Neural progenitor cell (in vitro differentiated cells): ENCODE results near the gene CACTIN. TPM values are rescaled to one million over a fixed set of nuclear protein-coding genes. Genes with fewer than 3 reads are reported as not detected.

ENCODE experiments used
- DNase-seq: peaks from one replicate; pipeline ENCODE4 v3.0.0-alpha.2; 2016; ENCODE audit warnings: low spot score
- H2AFZ ChIP-seq: fragments of 200-600 bp; sonication (generic); replicated peaks from 2 replicates; pipeline ENCODE4 v1.6.1; 2016; ENCODE audit warnings: antibody characterized with exemption
- H3F3A ChIP-seq: fragments of 200-600 bp; sonication (generic); 2 replicates; pipeline ENCODE4 v1.6.1; 2016; ENCODE audit warnings: antibody characterized with exemption, low read depth
- H3K27ac ChIP-seq: fragments of 200-600 bp; sonication (generic); 2 replicates; pipeline ENCODE4 v1.5.1; 2016; ENCODE audit warnings: mild to moderate bottlenecking
- H3K27me3 ChIP-seq: fragments of 200-600 bp; sonication (generic); 2 replicates; pipeline ENCODE4 v1.6.1; 2016; ENCODE audit warnings: mild to moderate bottlenecking, moderate library complexity
- H3K36me3 ChIP-seq: fragments of 200-600 bp; sonication (generic); 2 replicates; pipeline ENCODE4 v1.5.1; 2016
- H3K4me1 ChIP-seq: fragments of 200-600 bp; sonication (generic); 2 replicates; pipeline ENCODE4 v1.6.1; 2016; ENCODE audit warnings: mixed run types
- H3K4me2 ChIP-seq: fragments of 200-600 bp; sonication (generic); 2 replicates; pipeline ENCODE4 v1.6.1; 2016
- H3K4me3 ChIP-seq: fragments of 200-600 bp; sonication (generic); 2 replicates; pipeline ENCODE4 v1.5.1; 2016
- H3K79me2 ChIP-seq: fragments of 200-600 bp; sonication (generic); 2 replicates; pipeline ENCODE4 v1.6.1; 2016; ENCODE audit warnings: low read depth
- H3K9ac ChIP-seq: fragments of 200-600 bp; sonication (generic); 2 replicates; pipeline ENCODE4 v1.6.1; 2016
- H3K9me3 ChIP-seq: fragments of 200-600 bp; sonication (generic); 2 replicates; pipeline ENCODE4 v1.5.1; 2016; ENCODE audit warnings: low read depth
- H4K20me1 ChIP-seq: fragments of 200-600 bp; sonication (generic); 2 replicates; pipeline ENCODE4 v1.6.1; 2016; ENCODE audit warnings: low read depth
- H3K27ac Mint-ChIP-seq: 3 replicates; pipeline ENCODE4 v1.8.0; 2021; ENCODE audit warnings: mixed read lengths
- H3K27me3 Mint-ChIP-seq: 2 replicates; pipeline ENCODE4 v1.8.0; 2022; ENCODE audit warnings: low read depth, mild to moderate bottlenecking, inconsistent platforms, moderate library complexity, mixed read lengths; ENCODE audit not compliant: insufficient read depth
- H3K36me3 Mint-ChIP-seq: 3 replicates; pipeline ENCODE4 v1.8.0; 2021; ENCODE audit warnings: mixed read lengths
- H3K4me1 Mint-ChIP-seq: 3 replicates; pipeline ENCODE4 v1.8.0; 2021; ENCODE audit warnings: mixed read lengths
- H3K4me3 Mint-ChIP-seq: 3 replicates; pipeline ENCODE4 v1.8.0; 2021; ENCODE audit warnings: mild to moderate bottlenecking, moderate library complexity, mixed read lengths
- H3K9me3 Mint-ChIP-seq: 3 replicates; pipeline ENCODE4 v1.8.0; 2020; ENCODE audit warnings: mixed read lengths
- EZH2 ChIP-seq: fragments of 200-600 bp; sonication (generic); IDR thresholded peaks from 2 replicates; pipeline ENCODE4 v1.6.1; 2017; ENCODE audit warnings: antibody characterized with exemption, mild to moderate bottlenecking, moderate library complexity
- EZH2phosphoT487 ChIP-seq: fragments of 200-600 bp; sonication (generic); IDR thresholded peaks from 2 replicates; pipeline ENCODE4 v1.6.1; 2017; ENCODE audit warnings: antibody characterized with exemption
- total RNA-seq: library from RNA; depleted of rRNA; stranded (reverse); fragments of >200 nt; gene quantifications from 2 replicates; pipeline ENCODE4 v1.2.3, GENCODE V29; 2015; ENCODE audit warnings: low replicate concordance
- TF ChIP-seq, protein P1 (sequence below): fragments of 200-600 bp; sonication (generic); IDR thresholded peaks from 2 replicates; pipeline ENCODE4 v1.5.1; 2017; ENCODE audit warnings: antibody characterized with exemption, mild to moderate bottlenecking

Gene CACTIN
- total RNA-seq, 1 donor from 2014 or later = 6.0 TPM

DNA sequence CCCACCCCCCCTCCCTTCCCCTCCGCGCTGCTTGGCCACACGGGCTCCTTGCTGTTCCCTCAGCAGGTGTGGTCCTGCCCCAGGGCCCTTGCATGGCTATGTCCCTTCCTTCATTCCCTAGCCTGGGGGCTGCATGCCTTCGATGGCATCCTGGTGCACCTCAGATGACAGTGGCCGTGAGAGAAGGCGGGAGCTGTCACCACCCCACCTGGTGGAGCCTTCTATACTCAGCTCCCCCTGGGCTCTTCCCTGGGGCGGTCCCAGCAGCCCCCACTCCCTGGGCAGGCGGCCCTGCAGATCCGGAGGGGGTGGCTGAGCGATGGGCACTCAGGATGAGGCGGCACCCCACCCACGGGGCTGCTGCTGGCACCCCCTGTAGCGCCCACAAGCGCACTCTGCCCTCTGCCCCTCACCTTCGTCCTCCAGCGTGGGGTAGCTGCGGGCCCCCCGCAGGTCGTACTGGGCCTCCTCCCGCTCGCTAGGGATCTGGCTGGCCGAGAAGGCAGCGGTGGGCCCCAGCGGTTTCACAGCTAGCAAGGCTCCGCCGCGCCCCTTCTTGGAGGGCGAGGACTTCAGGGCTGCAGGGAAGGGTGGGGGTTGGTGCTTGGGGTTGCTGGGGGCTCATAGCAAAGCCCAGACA lies 17.2 kb upstream of the CACTIN start:
- Histone ChIP-seq H3F3A (no peaks in the 10 kb centered on the region), H3K9me3 (no peaks in the 10 kb centered on the region), H3K36me3 (no peaks in the 10 kb centered on the region), H3K27ac (no peak overlapping the region), H3K27me3 (no peaks in the 10 kb centered on the region), H3K4me2 (no peak overlapping the region), H4K20me1 (peaks cover 9% of the 10 kb centered on the region), H3K79me2 (no peaks in the 10 kb centered on the region), H3K4me1 (no peaks in the 10 kb centered on the region), H3K4me3 (no peak overlapping the region), H3K9ac (no peak overlapping the region), H2AFZ (no peak overlapping the region)
- Mint-ChIP-seq H3K9me3 (no peaks in the 10 kb centered on the region), H3K4me3 (no peak overlapping the region), H3K36me3 (peaks cover 5% of the 10 kb centered on the region), H3K27ac (no peak overlapping the region), H3K4me1 (no peaks in the 10 kb centered on the region), H3K27me3 (peaks cover 2% of the 10 kb centered on the region)
- TF ChIP-seq, protein P1, sequence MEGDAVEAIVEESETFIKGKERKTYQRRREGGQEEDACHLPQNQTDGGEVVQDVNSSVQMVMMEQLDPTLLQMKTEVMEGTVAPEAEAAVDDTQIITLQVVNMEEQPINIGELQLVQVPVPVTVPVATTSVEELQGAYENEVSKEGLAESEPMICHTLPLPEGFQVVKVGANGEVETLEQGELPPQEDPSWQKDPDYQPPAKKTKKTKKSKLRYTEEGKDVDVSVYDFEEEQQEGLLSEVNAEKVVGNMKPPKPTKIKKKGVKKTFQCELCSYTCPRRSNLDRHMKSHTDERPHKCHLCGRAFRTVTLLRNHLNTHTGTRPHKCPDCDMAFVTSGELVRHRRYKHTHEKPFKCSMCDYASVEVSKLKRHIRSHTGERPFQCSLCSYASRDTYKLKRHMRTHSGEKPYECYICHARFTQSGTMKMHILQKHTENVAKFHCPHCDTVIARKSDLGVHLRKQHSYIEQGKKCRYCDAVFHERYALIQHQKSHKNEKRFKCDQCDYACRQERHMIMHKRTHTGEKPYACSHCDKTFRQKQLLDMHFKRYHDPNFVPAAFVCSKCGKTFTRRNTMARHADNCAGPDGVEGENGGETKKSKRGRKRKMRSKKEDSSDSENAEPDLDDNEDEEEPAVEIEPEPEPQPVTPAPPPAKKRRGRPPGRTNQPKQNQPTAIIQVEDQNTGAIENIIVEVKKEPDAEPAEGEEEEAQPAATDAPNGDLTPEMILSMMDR = no peak
- TF ChIP-seq EZH2 = no peak
- TF ChIP-seq EZH2phosphoT487 = no peak
- no peak for DNase-seq

DNA sequence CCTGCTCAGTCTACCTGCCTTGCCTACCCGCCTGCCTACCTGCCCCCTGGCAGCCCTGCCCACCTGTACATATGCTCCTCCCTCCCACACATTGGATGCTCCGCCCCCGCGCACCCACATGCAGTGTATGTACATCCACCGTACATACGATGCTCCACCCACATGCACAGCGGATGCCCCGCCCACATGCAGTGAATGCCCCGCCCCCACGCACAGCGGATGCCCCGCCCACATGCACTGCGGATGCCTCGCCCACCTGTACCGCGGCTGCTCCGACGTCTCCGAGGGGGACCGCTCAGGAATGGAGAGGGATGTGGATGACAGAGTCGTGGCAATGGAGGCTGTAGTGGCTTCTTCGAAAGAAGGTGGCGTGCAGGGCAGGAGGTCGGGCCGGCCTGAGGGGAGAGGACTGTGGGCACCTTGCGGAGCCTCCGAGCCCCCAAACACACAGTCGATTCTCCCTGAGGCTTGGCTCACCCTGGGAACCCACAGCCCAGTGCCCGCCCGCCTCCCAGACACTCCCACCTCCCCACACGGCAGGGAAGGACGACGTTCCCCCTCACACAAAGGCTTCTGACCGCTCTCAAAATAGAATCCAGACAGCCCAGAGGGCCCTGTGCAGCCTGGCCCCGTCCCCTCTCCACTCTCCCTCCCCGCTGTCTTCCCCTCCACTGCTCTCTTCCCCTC lies 16.5 kb upstream of the CACTIN start:
- Histone ChIP-seq H3K9ac (no peak overlapping the region), H3K27me3 (no peaks in the 10 kb centered on the region), H3K9me3 (no peaks in the 10 kb centered on the region), H3K4me1 (no peaks in the 10 kb centered on the region), H3K4me3 (no peak overlapping the region), H2AFZ (no peak overlapping the region), H4K20me1 (peaks cover 9% of the 10 kb centered on the region), H3K36me3 (no peaks in the 10 kb centered on the region), H3F3A (no peaks in the 10 kb centered on the region), H3K4me2 (no peak overlapping the region), H3K27ac (no peak overlapping the region), H3K79me2 (no peaks in the 10 kb centered on the region)
- Mint-ChIP-seq H3K36me3 (peaks cover 8% of the 10 kb centered on the region), H3K4me1 (no peaks in the 10 kb centered on the region), H3K27ac (no peak overlapping the region), H3K9me3 (no peaks in the 10 kb centered on the region), H3K27me3 (peaks cover 2% of the 10 kb centered on the region), H3K4me3 (no peak overlapping the region)
- DNase-seq = peak; percentile 38
- TF ChIP-seq, protein P1 = no peak
- TF ChIP-seq EZH2 (no peak), EZH2phosphoT487 (no peak)

DNA sequence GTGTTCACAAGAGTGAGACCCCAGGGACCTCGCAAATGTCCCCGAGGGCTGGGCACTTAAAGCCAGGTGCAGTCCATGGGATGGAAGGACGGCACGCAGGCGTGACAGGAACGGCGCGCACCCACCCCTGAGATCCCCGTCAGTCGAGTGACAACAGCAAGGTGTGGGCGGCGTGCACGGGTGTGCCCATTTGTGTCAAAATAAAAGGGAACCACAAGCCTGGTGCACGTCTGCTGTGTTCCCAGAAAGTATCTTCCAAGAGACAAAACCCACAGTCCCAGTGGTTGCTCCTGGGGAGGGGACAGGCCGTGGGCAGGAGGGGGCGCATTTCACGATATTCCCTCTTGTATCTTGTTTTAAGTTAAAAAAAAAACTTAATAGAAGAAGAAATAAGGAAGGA lies 15.7 kb upstream of the CACTIN start:
- H3K4me1 ChIP-seq = no peaks in the 10 kb centered on the region
- H3K4me2 ChIP-seq = no peak overlapping the region
- Mint-ChIP-seq H3K9me3 (no peaks in the 10 kb centered on the region), H3K27me3 (peaks cover 2% of the 10 kb centered on the region), H3K36me3 (peaks cover 8% of the 10 kb centered on the region), H3K27ac (peak overlapping the region; percentile 87), H3K4me1 (no peaks in the 10 kb centered on the region), H3K4me3 (no peak overlapping the region)
- DNase-seq = no peak
- no peaks in the 10 kb centered on the region for H3F3A ChIP-seq
- no peaks in the 10 kb centered on the region for H3K79me2 ChIP-seq
- H3K27ac ChIP-seq = no peak overlapping the region
- no peak overlapping the region for H2AFZ ChIP-seq
- no peaks in the 10 kb centered on the region for H3K9me3 ChIP-seq
- H4K20me1 ChIP-seq = peaks cover 5% of the 10 kb centered on the region
- TF ChIP-seq, protein P1 = no peak
- TF ChIP-seq EZH2 (no peak), EZH2phosphoT487 (no peak)
- H3K36me3 ChIP-seq = no peaks in the 10 kb centered on the region
- H3K4me3 ChIP-seq = no peak overlapping the region
- H3K9ac ChIP-seq = no peak overlapping the region
- H3K27me3 ChIP-seq = no peaks in the 10 kb centered on the region
